HG02610 (cell line): Measurements from ENCODE around the gene ZNF200.
"Not testable (repeated sequence)": the region's sequence is repeated elsewhere in the genome, so short reads cannot be mapped to it uniquely, and the experiment has no call there.

ENCODE experiments used
- ATAC-seq: cut with Tn5 transposase; IDR thresholded peaks from one replicate; pipeline ENCODE4 v1.9.1; 2021; ENCODE audit warnings: mild to moderate bottlenecking, moderate library complexity; ENCODE audit not compliant: unreplicated experiment

Gene ZNF200

DNA sequence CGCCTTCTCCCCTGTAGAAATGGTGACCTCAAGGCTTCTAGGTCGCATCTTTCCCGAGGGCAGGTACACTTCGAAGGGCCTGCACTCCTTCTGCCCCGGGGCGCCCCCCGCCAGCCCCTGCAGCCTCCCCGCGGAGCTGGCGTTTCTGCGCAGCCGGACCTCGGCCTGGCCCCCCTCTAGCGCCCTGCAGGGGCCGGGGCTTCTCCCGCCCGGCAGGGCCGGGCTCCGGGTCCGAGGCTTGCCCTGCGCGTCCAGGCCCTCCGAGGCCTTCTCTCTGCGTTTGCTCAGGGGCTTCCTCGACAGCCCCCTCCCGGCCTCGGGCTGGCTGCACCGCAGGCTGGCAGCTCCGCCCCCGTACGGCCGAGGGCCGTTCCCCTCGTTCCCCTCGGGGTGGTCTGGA, 19.4 kb upstream of the ZNF200 start:
- ATAC-seq = no peak

DNA sequence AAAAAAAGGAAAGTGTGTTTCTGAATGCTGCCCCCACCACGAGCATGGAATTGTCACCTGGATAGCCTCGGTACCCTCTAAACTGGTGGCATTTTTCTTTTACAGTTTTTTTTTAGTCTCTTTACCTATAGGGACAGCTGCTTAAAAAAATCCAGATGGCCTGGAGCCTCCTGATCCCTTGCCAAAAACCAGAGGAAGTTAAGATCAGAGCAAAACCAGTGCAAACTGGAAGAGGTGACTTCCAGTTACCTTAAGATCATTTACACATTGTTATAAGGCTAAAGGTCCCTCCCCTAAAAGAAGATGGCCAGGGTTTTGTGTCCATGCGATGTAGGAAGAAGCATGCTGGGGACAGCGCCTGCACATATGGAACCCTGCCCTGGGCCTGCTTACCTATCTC, 18.0 kb upstream of the ZNF200 start:
- no peak for ATAC-seq

DNA sequence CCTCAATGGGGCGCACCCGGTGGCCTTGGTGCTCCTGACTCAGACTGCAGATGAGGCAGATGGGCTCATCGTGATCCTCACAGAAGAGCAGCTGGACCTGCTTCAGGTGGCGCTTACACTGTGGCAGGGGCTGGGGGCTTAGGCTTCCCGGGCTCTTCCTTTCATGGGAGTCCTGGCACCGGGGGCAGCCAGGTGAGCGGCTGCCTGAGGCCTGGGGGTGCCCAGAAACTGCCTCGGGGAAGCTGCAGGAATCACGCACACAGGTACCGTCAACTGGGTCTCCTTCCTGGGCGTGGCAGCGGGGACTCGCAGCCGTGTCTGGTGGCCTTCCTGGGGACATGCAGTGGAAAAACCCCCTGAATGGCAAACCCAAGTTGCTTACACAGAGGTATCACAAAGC, 14.5 kb upstream of the ZNF200 start:
- no peak for ATAC-seq

DNA sequence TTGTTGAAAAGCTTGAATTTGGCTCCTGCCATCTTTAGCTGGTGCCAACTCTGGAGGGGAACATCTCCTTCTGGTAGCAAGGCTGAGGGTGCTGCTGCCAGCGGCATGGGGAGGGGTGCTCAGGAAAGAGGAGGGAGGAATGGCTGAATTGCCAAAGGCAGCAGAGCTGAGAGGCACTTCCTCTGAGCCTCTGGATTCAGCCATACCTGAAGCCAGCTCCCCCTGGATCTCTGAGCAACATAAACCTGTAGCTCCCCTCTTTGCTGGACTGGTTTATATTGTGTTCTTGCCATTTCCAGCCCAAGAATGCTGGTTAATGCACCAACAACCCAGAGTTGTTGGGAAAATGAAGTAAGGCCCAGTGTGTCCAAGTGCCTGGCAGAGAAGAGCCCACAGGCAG, 14.1 kb upstream of the ZNF200 start:
- no peak for ATAC-seq

DNA sequence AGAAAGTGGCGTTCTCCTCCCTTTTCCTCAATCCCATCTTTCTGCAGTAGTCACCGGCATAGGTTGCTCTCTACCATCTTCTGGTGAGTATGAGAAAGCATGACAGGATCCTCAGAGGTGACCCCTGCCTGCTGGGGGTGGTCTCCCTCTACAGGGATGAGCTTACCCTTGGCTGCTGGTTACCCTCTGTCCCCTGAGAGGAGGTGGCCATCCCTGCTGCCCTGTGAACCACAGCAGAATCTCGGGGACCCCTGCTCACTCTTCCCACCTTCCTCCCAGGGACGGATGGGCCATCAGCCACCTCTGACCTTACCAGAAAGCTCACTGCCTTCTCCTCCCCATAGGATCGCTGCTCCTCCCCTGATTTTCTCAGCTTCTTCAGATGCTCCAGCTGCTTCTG, 13.6 kb upstream of the ZNF200 start:
- no peak for ATAC-seq

DNA sequence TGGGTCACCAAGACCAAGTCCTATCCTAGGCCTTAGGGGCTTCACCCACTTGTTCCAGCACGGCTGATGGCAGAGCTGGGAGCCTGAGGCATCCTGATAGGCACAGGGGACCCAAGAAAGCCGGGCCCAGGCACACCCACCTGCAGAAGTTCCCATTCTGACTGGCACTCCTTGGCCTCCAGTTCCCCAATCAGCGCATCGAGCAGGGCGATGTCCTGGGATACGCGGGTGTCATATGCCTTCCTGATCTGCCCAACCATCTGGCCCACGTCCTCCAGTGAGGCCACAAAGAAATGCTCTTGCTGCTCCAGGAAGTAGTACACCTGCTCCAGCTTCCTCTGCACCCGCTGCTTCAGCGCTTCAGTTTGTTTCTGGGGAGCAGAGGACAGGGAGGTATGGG, 11.9 kb upstream of the ZNF200 start:
- ATAC-seq = no peak

DNA sequence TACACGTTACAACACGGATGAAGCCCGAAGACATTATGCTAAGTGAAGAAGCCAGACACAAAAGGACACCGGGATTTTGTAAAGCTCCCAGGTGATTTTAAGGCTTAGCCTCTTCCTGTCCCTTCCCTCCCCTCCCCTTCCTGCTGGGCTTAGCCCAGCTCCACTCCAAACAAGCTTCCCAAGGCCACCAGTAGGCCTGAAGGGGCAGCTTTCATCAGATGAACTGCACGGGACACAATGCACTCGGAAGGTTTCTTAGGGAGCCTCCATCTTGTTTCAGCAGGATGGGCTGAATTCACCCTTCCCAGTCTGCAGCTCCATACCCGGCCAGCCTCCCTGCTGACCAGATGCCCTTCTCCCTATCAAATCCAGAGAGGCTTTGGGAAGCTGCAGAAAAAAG, 11.0 kb upstream of the ZNF200 start:
- no peak for ATAC-seq

DNA sequence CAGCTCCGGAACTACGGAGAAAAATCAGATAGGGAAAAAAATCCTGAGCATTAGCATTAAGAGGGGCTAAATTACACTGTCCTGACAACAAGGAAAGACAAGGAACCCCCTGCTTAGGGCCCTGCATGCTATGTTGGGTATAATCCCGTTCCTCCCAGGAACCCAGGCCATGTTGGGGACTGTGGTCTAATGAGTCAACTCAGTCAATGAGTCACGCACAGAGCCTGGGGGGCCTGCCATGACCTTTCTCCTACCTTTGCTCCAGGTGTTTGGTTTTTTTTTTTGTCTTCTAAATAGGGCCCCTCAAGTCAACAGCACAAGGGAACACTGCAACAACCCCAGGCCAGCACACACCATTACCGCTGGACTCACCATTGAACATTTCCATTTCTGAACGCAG, 8.9 kb upstream of the ZNF200 start:
- ATAC-seq = no peak

DNA sequence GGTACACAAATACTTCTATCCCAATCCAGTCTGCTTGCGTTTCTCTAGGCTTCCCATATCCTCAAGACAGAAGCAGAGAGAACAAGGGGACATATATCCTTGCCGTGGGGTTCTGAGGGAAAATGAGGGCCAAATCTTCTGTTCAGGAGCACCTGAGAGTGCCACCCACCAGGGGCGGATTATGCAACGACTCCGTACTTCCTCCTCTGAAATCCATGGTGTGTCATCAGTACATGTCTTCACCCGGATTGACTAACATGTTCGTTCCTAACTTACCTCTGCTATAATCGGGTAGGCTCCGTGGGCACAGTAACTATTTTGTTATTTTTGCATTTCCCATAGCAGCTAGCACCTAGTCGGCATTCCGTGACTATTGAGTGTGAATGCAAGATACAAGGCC, 7.8 kb upstream of the ZNF200 start:
- no peak for ATAC-seq

DNA sequence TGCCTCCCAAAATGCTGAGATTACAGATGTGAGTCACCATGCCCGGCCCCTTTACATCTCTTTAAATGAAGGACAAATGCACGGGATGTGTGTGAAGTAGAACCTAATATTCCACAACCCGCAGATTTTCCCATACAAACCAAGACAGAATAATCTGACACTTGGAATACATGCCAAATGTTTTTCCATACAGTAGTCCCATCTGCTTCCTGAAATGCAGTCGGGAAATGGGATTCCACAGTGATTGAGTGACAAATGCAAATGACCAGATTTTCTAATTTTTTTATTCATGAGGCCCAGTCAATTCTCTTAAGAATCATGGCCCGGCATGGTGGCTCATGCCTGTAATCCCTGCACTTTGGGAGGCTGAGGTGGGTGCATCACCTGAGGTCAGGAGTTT, 6.8 kb upstream of the ZNF200 start:
- ATAC-seq = no peak

DNA sequence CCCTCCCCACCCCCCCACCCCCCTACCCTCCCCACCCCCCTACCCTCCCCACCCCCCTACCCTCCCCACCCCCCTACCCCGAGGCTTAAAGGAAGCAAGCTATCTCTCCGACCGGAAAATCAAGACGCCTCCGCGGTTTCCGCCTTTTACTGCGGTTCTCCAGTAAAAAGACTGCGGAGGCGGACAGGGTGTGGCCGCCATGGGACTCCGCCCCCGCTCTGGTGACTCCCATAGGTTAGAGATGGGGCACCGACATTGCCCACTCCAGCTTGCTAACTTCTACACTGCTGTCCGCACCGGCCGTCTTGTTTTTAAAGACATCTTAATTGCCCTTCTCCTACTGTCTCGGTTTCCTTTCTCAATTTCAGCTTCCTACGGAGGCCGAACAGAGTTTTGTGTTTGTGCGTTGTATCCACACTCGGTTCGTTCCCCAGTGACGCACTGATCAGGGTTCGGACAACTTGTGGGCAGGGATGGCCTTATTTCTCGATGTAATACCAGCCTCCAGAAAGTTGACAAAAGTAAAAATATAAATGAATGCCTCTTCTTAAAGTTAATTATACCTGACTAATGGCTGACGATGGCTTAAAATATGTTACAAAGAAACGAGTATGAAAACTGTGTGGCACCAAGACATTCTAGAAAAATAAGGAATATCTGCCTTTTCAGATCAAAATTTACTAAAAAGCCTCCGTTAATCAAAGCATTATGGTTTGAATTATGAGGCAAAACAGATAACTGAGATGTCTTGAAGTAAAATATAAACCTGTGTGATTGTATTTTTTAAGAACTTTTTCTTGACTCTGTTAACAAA, 1.1 kb upstream of the ZNF200 start:
- no peak for ATAC-seq

DNA sequence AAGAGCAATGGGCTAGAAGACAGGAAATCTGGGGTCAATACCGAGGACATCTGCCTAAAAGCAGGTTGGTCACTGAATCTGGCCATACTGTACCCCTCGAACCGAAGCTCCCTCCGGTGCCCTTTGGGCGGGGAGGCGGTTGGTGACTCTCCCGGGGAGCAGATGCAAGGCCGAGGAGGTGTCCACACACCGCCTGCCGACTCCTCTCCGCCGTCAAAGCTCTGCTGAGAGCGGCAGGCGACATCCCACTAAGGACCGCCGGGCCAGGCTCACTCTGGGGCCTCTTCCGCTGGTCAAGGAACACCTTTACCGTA, 458 bp downstream of the ZNF200 start:
- ATAC-seq = no peak

DNA sequence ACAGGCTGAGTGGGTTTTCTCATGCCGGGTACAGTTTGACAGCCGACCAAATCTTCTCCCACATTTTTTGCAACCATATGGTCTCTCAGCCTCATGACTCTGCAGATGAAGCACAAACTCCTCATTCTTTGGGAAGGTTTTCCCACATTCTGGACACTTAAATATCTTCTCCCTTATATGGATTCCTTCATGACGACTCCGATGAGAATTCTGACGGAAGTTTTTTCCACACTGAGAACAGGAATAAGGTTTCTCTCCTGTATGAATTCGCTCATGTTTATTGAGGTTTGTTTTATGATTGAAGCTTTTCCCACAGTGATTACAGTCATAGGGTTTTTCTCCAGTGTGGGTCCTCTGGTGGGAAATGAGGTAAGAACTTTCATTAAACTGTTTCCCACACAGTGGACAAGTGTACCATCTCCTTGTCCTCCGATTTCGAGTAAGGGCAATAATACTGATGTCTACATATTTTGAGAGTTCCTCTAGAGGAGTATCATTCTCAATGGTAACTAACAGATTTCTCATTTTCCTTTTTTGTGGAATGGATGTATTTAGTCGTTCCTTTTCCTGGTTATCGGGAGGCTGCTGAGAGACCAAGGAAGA, 10.9 kb downstream of the ZNF200 start:
- ATAC-seq = no peak

DNA sequence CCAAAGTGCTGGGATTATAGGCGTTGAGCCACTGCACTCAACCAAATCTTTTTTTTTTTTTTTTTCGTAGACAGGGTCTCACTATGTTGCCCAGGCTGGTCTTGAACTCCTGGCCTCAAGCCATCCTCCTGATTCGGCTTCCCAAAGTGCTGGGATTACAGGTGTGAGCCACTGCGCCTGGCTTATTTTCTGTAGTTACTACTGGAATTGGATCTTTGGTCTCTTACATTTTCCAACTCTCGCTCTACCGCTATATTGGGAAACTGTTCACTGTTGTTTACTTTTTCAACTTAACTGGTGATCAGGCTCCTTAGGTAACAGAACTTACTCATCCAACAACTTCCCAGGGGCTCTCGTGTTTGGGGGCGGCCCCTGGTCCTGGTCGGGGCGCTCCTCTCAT, 14.1 kb downstream of the ZNF200 start:
- ATAC-seq = no peak

DNA sequence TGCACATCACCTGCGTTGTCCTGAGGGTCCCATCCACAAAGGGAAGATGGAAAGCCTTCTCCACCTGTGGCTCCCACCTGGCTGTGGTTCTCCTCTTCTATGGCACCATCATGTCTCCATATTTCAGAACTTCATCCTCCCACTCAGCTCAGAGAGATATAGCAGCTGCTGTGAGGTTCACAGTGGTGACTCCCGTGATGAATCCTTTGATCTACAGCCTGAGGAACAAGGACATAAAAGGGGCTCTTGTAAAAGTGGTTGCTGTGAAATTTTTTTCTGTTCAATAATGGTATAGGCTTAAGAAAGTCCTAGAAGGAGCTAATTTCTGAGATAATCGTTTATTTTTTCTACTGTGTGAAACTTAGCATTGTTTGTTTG, 18.7 kb downstream of the ZNF200 start:
- no peak for ATAC-seq

DNA sequence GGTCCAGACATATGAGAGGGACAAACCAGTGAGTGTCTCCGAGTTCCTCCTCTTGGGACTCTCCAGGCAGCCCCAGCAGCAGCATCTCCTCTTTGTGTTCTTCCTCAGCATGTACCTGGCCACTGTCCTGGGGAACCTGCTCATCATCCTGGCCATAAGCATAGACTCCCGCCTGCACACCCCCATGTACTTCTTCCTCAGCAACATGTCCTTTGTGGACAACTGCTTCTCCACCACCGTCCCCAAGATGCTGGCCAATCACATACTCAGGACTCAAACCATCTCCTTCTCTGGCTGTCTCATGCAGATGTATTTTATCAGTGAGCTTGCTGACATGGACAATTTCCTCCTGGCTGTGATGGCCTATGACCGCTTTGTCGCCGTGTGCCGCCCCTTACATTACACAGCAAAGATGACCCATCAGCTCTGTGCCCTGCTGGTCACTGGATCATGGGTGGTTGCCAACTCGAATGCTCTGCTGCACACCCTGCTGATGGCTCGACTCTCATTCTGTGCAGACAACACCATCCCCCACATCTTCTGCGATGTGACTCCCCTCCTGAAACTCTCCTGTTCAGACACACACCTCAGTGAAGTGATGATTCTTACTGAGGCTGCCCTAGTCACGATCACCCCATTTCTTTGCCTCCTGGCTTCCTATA, 19.2 kb downstream of the ZNF200 start:
- no peak for ATAC-seq

DNA sequence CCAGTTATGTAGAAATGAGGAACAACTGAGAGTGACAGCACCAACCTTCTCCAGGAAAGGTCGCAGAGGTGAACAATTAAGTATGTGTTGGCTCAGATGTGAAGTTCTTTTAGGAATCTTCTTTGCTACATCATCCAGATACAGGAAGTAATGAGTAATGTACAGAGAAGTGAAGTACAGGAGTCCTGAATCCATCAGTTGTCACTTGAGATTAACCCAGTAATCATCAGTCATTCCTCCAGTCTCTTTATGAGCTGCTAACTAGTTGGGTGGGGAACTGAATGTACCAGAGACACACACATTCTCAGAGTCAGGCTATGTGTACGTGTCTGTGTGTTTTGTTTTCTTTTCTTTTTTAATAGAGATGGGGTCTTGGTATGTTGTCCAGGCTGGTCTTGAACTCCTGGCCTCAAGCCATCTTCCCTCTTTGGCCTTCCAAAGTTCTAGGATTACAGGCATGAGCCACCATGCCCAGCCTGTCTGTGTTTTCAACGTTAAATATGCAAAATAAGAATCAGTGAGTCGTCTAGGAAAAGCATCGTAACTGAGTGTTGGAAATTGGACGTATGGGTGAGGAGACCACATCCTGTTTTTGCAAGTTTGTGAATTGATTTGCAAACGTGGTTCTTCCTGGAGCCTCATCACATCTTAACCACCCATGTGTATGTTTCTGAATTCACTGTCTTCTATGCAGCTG, 19.9 kb downstream of the ZNF200 start:
- no peak for ATAC-seq

DNA sequence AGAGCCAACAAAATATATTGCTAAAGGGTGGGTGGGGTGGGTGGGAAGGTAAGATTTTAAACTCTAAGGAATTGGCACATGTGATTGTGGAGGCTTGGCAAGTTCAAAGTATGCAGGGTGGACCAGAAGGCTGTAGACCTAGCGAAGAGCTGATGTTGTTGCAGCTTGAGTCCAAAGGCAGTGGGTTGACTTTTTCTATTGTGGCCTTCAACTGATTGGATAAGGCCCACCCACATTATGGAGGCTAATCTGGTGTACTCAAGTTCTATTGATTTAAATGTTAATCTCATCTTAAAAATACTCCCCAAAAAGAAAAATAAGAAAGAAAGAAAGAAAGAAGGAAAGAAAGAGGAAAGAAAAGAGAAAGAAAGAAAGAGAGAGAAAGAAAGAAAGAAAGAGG, 22.4 kb downstream of the ZNF200 start:
- ATAC-seq = no peak

DNA sequence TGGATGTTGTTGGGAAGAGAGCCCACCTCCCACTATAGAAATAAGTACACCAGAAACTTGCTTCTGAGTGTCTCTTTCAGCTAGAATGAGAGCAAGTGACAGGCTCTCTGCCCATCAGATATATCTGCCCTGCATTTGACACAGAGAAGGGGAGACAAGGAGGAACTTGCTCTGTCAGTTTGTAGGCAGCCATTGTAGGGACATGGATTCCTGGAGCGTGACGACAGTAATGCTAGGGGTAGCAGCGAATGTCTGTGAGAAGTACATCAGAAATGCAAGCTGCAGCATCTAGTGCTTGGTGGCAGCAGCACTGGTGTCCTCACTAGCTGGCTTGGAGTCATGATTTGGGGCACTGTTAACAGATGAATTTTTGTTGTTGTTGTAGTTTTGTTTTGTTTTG, 23.0 kb downstream of the ZNF200 start:
- no peak for ATAC-seq

DNA sequence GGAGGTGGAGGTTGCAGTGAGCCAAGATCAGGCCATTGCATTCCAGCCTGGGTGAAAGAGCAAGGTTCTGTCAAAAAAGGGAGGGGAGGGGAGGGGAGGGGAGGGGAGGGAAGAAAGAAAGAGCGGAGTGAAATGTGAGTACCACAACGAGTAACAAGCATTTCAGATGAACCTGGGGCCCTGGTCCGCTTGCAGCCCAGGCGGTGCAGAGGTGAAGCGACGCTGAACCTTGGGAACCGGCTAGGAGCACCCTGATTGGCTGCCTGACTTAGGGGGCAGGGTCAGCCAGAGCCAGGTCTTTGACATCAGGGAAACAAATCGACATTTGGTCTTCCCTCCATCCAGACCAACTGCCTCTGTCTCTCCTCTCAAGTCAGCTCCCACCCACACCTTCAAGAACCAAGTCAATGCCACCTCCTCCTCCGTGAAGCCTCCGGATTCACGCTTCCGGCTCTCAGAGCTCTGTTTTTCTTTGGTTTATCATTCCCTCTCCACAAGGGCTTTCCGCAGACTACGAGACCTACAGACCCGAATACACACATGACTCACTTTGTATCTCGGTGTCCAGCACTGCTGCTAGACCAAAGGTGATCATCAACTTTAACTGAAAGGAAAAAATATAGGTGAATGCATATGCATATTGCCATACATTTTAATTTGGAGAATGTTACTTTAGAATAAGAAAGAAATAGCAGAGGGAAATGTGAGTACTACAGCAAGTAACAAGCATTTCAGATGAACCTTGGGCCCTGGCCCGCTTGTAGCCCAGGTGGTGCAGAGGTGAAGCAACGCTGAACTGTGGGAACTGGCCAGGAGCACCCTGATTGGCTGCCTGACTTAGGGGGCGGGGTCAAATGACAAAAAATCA, 27.6 kb downstream of the ZNF200 start:
- no peak for ATAC-seq

DNA sequence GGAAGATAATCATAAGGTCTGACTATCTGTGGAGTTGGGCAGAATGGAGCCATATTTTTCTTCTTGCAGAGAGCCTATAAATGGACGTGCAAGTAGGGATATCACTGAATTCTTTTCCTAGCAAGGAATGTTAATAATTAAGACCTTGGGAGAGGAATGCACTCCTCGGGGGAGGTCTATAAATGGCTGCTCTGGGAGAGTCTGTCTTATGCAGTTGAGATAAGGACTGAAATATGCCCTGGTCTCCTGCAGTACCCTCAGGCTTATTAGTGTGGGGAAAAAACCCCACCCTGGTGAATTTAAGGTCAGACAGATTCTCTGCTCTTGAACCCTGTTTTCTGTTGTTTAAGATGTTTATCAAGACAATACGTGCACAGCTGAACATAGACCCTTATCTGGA, 29.0 kb downstream of the ZNF200 start:
- ATAC-seq = not testable (repeated sequence)
